Fibroblast of skin of back (primary cell): Measurements from ENCODE around the gene SMAD7.
A peak's percentile ranks its signal among the peaks of the same experiment; 100 is the strongest.

ENCODE experiments used
- DNase-seq: peaks from one replicate; pipeline ENCODE4 v3.0.0-alpha.2; 2013

The SMAD7 gene

GRCh38 chr18:48943736-48944527, 6.8 kb downstream of the SMAD7 start:
- no peak for DNase-seq

GRCh38 chr18:48943333-48943732, 7.4 kb downstream of the SMAD7 start:
- DNase-seq, result no peak

- DNase-seq, result peak; percentile 94
Measured at GRCh38 chr18:48942554-48943261, 8.1 kb downstream of the SMAD7 start.

DNA sequence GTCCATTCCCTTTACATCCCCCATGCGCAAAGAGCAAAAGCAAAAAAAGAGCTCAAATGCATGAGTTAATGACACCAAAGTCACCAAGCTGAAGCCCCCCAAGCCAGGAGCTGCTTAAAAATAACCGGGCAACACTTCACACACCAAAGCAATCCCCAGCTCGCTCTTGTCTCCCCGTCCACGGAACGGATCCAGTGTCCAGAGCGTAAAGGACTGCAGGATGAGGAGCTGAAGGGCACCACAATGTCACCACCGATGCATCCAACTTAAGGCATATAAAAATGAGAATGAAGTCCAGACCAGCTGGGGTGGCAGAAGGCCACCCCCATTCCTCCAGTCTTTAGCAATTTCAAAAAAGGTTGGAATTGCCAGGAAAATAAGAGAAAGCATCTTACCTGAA, 8.7 kb downstream of the SMAD7 start:
- DNase-seq, result no peak

DNA sequence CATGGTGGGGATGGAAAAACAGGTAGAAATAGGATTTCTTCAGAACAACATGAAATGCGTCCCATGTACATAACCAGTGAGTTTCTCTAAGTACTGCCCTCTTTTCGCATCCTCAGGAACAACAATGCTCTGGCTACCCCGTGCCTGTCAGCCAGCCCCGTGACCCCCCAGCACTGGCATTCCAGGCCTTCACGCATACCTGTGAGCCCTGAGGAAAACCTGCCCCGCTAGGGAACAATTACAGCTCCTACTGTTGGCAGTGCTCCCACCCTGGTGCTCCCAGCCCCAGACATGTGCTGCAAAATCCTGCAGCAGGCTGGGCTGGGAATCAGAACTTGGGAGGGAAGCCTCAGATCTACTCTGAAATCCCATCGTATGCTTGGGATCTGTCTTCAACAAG, 9.1 kb downstream of the SMAD7 start:
- no peak for DNase-seq

DNA sequence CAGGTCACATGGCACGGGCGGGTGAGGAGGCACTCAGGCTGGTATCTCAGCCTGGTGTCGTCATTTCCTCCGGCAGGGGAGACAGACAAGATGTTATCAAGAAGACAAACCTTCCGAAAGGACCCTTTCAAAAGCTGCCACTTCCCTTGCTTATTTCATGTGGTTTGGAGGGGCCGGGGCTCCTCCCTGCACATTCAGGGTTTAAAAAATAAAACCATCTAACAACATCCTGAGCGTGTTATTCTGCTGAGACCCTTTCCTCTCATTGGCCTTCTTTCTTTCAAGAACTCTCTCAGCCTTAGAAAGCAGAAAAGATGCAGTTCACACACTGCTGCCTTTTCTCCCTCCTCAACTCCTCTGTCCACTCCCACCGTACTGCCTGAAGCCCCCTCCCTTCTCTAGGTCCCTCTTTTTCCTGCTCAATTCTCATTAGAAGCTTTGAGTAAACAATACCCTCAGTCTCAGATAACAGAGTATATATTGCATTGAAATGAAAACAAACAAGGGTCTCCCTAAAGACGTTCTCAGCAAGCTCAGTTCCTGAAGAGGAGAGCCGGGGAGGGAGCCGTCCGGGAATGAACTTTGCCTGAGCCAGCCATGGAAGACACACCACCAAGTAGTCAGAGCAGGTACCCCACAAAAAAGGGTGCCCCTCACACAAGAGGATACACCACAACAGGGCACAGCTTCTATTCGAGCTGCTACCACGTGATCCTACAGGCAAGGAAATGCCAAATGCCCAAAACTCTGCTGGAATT, 9.7 kb downstream of the SMAD7 start:
- DNase-seq, result no peak

DNA sequence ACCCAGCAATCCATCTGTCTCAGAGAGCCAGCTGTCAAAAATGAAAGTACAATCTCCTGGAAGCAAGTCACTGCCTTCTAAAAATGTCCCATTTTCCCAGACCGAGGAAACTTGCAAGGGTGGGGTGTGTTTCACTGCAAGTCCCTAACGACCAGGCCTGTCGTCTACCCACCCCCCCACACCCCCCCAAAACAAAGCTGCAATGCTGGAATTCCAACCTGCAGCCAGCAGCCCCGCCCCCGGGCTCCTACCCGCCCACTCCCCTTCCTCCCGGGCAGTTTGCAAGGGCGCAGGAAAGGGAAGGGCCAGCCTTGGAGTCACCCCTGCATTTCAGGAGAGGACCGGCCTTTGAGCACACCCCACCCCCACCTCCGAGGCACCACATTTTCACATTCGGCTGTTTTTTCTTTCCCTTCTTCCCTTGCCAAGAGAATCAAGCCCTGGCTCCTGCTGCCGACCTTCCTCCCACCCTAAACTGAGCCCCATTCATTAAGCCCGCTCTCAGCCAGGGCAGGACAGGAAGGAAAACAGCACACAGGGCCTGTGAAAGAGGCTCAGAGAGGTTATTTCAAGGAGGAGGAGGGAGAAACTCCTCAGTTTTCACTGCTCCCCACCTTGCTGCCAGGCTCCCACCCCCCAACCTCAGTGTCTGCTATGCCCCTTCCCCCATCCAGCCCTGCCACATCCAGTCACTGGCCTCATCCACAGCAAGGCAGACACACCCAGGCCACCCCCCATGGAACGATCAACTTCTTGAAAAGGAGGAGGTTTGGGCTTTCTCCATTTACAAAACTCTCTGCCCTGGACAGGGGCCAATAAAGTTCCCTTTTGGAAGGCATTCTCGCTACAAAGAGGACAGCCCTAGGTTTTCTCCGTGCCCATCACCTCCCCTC, 11.3 kb downstream of the SMAD7 start:
- peak; percentile 53 for DNase-seq

DNA sequence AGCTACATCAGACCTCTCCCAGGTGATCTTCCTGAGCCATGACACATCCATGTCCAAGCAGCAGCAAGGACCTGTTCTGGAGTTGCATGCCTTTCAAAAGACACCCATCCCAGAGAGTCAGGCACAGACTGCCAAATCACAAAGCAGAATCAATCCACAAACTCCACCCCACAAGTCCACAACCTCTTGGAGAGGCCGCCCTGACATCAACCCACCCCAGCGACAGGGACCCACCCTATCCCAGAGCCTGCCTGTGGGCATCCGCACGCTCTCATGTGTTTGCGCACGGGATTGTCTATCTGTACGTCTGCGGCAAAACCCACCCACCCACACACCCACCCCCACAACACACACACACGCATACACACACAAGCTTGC, 11.9 kb downstream of the SMAD7 start:
- no peak for DNase-seq

GRCh38 chr18:48937869-48938750, 12.7 kb downstream of the SMAD7 start:
- DNase-seq, result no peak

DNA sequence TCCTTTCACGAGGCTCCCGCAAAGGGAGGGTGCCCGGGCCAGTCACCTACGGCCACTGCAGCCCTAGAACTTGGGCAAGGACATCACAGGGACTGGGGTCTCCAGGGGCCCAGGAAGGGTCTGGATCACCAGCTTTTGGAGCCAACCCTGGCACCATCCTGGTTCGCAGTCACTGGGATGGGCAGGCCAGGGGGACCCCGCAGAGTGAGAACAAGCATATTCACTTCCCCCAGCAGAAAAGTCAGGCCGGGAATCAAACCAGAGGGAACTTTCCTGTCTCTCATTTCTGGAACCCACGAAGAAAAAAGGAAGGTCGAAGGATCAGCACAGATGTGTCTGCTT, 15.4 kb downstream of the SMAD7 start:
- DNase-seq, result no peak

DNA sequence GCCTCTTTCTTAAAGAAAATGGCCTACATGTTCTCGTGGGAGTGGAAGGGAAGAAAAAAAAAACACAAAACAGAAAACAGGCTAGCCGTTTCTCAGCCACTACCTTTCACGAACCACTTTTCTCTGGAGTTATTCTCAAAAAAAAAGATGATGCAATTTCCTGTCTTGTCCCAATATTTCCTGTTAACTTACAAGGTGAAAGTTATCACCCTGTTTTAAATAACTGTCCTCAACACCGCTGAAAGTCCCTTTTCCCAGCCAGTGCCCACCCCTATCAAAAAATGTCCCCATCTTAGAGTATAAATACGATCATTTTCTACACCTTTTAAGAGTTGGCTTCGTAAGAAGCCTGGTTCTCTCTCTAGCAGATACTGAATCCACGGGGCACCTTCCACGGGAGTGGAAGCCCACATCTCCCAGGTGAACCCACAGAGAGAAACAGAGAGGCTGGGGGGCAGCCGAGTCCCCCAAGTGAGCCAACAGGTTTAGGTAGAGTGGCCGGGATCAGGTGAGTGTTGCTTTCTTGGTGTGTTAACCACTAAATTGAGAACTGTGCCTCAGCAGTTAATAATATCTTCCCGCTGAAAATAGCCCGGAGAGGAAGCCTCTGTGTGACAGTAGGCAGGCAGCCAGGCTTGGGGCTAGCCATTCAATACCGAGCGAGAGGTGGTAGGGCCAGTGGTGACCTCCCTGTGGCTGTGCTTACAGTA, 15.9 kb downstream of the SMAD7 start:
- no peak for DNase-seq

DNA sequence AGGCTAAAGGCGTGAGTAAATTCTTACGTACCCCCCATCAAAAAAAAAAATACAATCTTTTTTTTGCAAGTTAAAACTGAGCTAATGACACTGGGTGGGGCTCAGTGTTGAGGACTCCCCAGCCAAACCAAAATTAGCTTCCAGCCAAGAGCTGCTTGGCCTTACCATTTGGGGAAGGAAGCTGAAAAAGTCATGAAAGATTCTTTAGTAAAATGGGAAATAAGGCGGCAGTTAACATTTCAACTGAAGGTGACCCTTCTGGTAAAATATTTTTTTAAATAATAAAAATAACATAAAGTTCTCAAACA, 16.4 kb downstream of the SMAD7 start:
- no peak for DNase-seq

DNA sequence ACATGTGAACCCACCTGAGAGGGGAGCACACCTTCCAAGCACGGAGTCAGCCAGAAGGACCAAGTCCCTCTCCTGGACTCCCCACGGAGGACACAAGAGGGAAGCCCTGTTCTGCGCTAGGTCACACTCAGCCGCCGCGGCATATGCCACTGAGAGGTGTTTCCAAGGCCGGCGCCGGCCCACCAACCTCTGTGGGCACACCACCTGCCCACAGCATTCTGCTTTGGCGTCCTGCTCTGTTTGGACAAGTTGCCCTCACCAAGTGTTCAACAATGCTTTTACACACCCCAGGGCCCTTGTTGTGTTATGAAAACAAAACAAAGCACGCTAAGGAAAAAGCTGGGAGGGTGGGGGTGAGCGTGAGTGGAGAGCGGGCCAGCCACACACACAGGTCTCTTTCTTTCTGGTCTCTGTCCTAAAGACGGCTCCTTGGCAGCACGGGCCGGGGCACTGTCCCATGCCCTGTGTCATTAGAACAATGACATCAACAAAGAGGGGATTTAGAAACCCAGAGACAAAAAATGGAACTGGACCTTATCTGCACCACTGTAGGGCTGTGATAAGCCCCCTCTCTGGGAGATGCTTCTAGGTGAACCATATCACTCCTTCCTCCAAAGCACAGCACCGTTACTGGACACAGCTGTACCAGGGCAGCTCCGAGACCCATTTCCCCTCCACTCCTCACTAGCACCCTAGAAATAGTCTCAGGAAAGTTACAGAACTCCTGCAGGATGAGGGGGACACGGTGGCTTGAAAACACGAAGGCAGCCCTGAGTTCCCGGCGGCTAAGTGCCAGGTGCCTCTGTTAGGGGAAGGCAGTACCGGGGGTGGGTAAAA, 17.0 kb downstream of the SMAD7 start:
- no peak for DNase-seq

DNA sequence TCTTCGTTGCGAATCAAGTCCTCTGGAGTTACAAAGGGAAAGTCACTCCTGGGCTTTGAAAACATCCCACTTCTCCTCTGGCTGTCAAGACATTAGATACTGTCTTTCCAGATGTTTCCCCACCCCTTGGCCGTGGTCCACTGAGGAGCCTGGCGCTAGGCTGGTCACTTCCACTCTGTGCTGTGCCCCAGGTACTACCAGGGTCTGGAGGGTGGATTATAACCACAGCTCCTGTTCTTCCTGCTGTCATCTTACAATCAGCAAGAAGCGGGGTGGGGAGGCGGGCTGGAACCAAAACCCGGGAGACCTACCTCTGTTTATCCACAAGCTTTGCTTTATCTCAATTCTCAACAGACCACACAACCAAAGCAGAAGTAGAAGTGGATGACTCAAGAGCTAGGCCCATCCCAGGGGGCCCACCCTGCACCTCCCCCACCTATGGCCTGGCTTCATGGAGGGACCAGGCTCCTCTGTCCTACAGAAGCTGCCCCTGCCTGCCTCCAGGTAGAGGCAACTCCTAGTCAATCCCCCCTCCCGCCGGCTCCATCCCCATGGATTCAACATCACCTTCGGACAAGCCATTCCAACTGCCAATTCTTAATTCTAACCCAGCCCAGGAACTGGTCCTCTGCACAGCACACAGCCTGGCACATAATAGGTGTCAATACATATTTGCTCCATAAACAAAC, 17.8 kb downstream of the SMAD7 start:
- peak; percentile 69 for DNase-seq

DNA sequence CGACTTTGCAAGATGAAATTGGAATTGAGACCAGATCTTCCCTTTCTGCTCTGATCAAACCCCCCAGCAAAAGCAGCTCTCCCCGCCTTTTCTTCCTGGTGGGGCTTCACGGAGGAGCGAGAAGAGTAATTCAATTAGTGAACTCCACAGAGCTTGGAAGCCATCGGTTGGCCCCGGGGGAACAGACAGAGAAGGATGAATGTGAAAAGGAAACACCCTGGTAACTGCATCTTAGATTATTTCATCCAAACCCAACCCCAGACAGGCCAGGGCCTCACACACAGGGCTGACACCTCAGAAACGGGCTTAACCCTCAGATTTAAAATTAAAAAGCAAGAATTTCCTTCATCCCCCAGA, 18.3 kb downstream of the SMAD7 start:
- DNase-seq, result peak; percentile 31

GRCh38 chr18:48931680-48932461, 18.9 kb downstream of the SMAD7 start:
- DNase-seq, result no peak

DNA sequence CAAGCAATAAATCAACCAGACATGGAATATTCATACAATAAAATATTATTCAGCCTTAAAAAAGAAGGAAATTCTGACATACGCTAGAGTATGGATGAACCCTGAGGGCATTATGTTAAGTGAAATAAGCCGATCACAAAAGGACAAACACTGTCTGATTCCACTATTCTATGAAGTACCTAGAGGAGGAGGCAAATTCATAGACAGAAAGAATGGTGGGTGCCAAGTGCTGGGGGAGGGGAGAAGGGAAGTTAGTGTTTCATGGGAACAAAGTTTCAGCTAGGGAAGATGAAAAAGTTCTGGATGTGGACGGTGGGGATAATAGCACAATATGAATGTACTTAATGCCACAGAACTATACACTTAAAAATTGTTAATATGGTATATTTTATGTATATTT, 19.8 kb downstream of the SMAD7 start:
- no peak for DNase-seq

GRCh38 chr18:48929941-48930713, 20.6 kb downstream of the SMAD7 start:
- DNase-seq, result peak; percentile 80
